ENCODE data around the gene TNRC6B.

TNRC6B gene

DNA sequence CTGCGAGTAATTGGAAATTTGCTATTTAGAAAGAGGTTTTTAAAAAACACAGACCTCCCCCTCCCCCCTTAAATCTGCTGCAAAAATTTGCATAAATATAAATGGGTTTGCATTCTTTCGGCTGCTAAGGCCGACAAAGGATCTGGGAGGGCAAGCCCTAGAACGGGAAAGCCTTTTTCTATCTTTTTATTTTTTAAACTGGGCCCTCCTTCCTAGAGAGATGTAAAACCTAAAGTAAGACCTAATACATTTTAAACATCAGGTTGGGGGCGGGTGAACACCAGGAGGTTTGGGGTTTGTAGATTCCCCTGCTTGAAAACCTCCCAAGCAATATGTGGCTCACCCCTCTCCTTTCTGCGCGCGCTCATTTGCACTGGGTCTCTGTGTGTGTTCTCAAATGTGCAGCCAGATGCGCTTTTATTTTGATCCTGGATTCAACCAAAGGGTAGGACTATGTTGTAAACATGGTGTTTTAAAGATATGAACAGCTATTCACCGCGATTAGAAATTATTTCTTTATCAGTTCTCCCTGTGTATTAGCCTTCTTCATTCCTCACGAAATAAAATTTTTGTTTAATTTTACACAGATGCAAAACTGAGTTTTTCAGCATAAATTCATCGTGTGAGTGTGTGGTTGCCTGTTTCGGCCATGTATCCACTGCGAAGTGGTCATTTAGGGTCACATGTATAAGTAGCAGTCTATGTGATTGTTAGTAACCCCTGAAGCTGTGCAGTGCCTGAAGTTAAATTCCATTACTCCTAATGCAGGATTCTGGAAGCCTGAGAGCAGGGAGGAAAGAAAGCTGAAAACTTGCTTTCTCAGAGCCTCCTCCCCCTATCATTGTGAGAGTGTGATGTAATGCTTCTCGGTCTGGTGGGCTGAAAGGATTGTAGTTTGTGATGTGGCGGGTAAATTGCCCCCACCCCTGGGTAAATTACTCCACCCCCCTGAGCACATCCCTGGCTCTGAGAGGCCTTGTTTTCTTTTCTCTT is 988 bp downstream of the TNRC6B start:
- H2BK120ac ChIP-seq (ENCODE audit: low read depth, low read length), result peak overlapping the region; percentile 74
- H4K8ac ChIP-seq (ENCODE audit: low read length), result no peak overlapping the region
- peak overlapping the region; percentile 79 for H3K4me2 ChIP-seq (ENCODE audit: low read length, poor library complexity, severe bottlenecking)
- WGBS, result 0% methylated on average over 6 of the region's 17 CpGs
- H3K14ac ChIP-seq (ENCODE audit: low read length in 2 of 2), result no peak overlapping the region
- H3K18ac ChIP-seq (ENCODE audit: low read depth in 1 of 2, low read length in 2 of 2), result peak overlapping the region; percentile 37 to 67
- peak; percentile 81 for DNase-seq
- H3K36me3 ChIP-seq (ENCODE audit: control insufficient read depth in 1 of 2, insufficient read depth in 2 of 2, low read depth in 1 of 2, low read length in 2 of 2), result no peaks in the 10 kb centered on the region
- no peak overlapping the region for H2BK12ac ChIP-seq (ENCODE audit: low read length in 2 of 2)
- H3K4me3 ChIP-seq (ENCODE audit: insufficient read depth in 1 of 2, low read depth in 1 of 2, low read length in 2 of 2), result peak overlapping the region; percentile 53 to 94
- no peak overlapping the region for H2AFZ ChIP-seq (ENCODE audit: low read depth, low read length)
- H3K27ac ChIP-seq (ENCODE audit: low read length, poor library complexity, severe bottlenecking), result peak overlapping the region; percentile 80
- H3K4me1 ChIP-seq (ENCODE audit: control insufficient read depth, insufficient read depth, low read depth, low read length), result peaks cover 13% of the 10 kb centered on the region
- H4K91ac ChIP-seq (ENCODE audit: low read length), result no peak overlapping the region
- H3K4ac ChIP-seq (ENCODE audit: low read depth in 1 of 2, low read length in 2 of 2), result no peak overlapping the region
- H2AK5ac ChIP-seq (ENCODE audit: low read length, severe bottlenecking), result no peak overlapping the region
- H3K23ac ChIP-seq (ENCODE audit: low read length in 2 of 2), result no peak overlapping the region
- peak overlapping the region; percentile 83 for H2BK5ac ChIP-seq (ENCODE audit: low read depth, low read length, poor library complexity, severe bottlenecking)
- peak overlapping the region; percentile 99 for H3K9ac ChIP-seq (ENCODE audit: low read length)
- no peaks in the 10 kb centered on the region for H3K27me3 ChIP-seq (ENCODE audit: control insufficient read depth in 1 of 2, insufficient read depth in 1 of 2, low read length in 2 of 2)
- no peak overlapping the region for H2BK15ac ChIP-seq (ENCODE audit: low read depth, poor library complexity, severe bottlenecking)
- H3K9me3 ChIP-seq (ENCODE audit: control insufficient read depth, low read length), result no peaks in the 10 kb centered on the region
- no peaks in the 10 kb centered on the region for H3K79me1 ChIP-seq (replicated peaks; ENCODE audit: low read length, poor library complexity, severe bottlenecking)

DNA sequence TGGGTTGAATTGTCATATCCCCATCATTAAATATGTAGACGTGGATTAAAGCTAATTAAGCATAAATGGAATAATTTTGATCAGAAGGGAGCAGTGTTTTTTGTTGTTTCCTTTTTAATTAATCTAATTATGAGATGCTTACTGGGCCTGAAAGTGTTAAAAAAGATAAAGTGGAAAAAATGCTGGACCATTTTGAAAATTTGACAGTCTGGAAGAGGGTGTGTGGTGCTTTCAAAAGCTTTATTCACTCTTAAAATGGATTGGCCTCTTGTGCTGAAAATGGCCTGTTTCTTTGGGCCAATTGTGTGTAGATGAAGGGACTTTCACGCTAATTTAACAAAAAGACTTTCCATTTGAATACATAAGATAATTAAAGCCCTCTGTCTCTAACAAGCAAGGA is 1.8 kb downstream of the TNRC6B start:
- Histone ChIP-seq H3K14ac (ENCODE audit: low read length in 2 of 2) (no peak overlapping the region), H2BK5ac (ENCODE audit: low read depth, low read length, poor library complexity, severe bottlenecking) (no peak overlapping the region), H3K4me1 (ENCODE audit: control insufficient read depth, insufficient read depth, low read depth, low read length) (peaks cover 13% of the 10 kb centered on the region), H3K9ac (ENCODE audit: low read length) (peak overlapping the region; percentile 99), H3K4ac (ENCODE audit: low read depth in 1 of 2, low read length in 2 of 2) (no peak overlapping the region), H2AFZ (ENCODE audit: low read depth, low read length) (no peak overlapping the region), H3K36me3 (ENCODE audit: control insufficient read depth in 1 of 2, insufficient read depth in 2 of 2, low read depth in 1 of 2, low read length in 2 of 2) (no peaks in the 10 kb centered on the region), H3K4me2 (ENCODE audit: low read length, poor library complexity, severe bottlenecking) (peak overlapping the region; percentile 35), H3K27me3 (ENCODE audit: control insufficient read depth in 1 of 2, insufficient read depth in 1 of 2, low read length in 2 of 2) (no peaks in the 10 kb centered on the region), H2BK120ac (ENCODE audit: low read depth, low read length) (no peak overlapping the region), H3K27ac (ENCODE audit: low read length, poor library complexity, severe bottlenecking) (peak overlapping the region; percentile 30), H3K23ac (ENCODE audit: low read length in 2 of 2) (no peak overlapping the region), H4K8ac (ENCODE audit: low read length) (no peak overlapping the region), H3K4me3 (ENCODE audit: insufficient read depth in 1 of 2, low read depth in 1 of 2, low read length in 2 of 2) (peak overlapping the region in 1 of 2 experiments; percentile 94), H3K79me1 (replicated peaks; ENCODE audit: low read length, poor library complexity, severe bottlenecking) (no peaks in the 10 kb centered on the region), H3K9me3 (ENCODE audit: control insufficient read depth, low read length) (no peaks in the 10 kb centered on the region), H2BK15ac (ENCODE audit: low read depth, poor library complexity, severe bottlenecking) (no peak overlapping the region), H4K91ac (ENCODE audit: low read length) (no peak overlapping the region), H2BK12ac (ENCODE audit: low read length in 2 of 2) (no peak overlapping the region), H3K18ac (ENCODE audit: low read depth in 1 of 2, low read length in 2 of 2) (no peak overlapping the region), H2AK5ac (ENCODE audit: low read length, severe bottlenecking) (no peak overlapping the region)
- no peak for DNase-seq
- 7% methylated on average over 1 of the region's 2 CpGs for WGBS

DNA sequence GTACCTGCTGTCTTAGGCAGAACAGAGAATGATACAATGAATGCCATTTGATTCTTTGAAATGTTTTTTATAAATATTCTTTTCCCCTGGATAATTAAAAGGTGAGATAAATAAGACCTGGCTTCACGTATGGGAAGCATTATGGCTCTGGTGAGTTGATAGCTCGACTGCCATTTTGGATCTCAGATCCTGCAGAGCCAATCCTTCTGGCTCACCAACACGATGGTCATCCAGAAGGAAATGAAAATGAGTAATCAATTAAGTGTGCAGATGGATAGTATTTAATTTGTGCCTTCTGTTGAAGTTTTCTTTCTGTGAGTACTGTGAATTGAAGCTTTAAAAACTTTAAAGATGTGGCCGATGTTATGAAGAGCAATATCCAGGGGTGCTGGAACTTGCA is 2.7 kb downstream of the TNRC6B start:
- DNase-seq, result no peak
- H4K8ac ChIP-seq (ENCODE audit: low read length), result no peak overlapping the region
- H3K4ac ChIP-seq (ENCODE audit: low read depth in 1 of 2, low read length in 2 of 2), result no peak overlapping the region
- H3K4me3 ChIP-seq (ENCODE audit: insufficient read depth in 1 of 2, low read depth in 1 of 2, low read length in 2 of 2), result peak overlapping the region in 1 of 2 experiments; percentile 94
- no peak overlapping the region for H3K27ac ChIP-seq (ENCODE audit: low read length, poor library complexity, severe bottlenecking)
- no peak overlapping the region for H2BK5ac ChIP-seq (ENCODE audit: low read depth, low read length, poor library complexity, severe bottlenecking)
- no peak overlapping the region for H2AFZ ChIP-seq (ENCODE audit: low read depth, low read length)
- no peaks in the 10 kb centered on the region for H3K79me1 ChIP-seq (replicated peaks; ENCODE audit: low read length, poor library complexity, severe bottlenecking)
- peak overlapping the region; percentile 25 for H3K4me2 ChIP-seq (ENCODE audit: low read length, poor library complexity, severe bottlenecking)
- no peak overlapping the region for H2AK5ac ChIP-seq (ENCODE audit: low read length, severe bottlenecking)
- no peak overlapping the region for H2BK120ac ChIP-seq (ENCODE audit: low read depth, low read length)
- no peak overlapping the region for H2BK12ac ChIP-seq (ENCODE audit: low read length in 2 of 2)
- no peak overlapping the region for H4K91ac ChIP-seq (ENCODE audit: low read length)
- H3K9me3 ChIP-seq (ENCODE audit: control insufficient read depth, low read length), result no peaks in the 10 kb centered on the region
- H3K27me3 ChIP-seq (ENCODE audit: control insufficient read depth in 1 of 2, insufficient read depth in 1 of 2, low read length in 2 of 2), result no peaks in the 10 kb centered on the region
- peaks cover 13% of the 10 kb centered on the region for H3K4me1 ChIP-seq (ENCODE audit: control insufficient read depth, insufficient read depth, low read depth, low read length)
- H3K9ac ChIP-seq (ENCODE audit: low read length), result peak overlapping the region; percentile 99
- H3K36me3 ChIP-seq (ENCODE audit: control insufficient read depth in 1 of 2, insufficient read depth in 2 of 2, low read depth in 1 of 2, low read length in 2 of 2), result no peaks in the 10 kb centered on the region
- 70% methylated on average over 4 of the region's 4 CpGs for WGBS
- H3K14ac ChIP-seq (ENCODE audit: low read length in 2 of 2), result no peak overlapping the region
- no peak overlapping the region for H3K18ac ChIP-seq (ENCODE audit: low read depth in 1 of 2, low read length in 2 of 2)
- no peak overlapping the region for H3K23ac ChIP-seq (ENCODE audit: low read length in 2 of 2)
- no peak overlapping the region for H2BK15ac ChIP-seq (ENCODE audit: low read depth, poor library complexity, severe bottlenecking)

DNA sequence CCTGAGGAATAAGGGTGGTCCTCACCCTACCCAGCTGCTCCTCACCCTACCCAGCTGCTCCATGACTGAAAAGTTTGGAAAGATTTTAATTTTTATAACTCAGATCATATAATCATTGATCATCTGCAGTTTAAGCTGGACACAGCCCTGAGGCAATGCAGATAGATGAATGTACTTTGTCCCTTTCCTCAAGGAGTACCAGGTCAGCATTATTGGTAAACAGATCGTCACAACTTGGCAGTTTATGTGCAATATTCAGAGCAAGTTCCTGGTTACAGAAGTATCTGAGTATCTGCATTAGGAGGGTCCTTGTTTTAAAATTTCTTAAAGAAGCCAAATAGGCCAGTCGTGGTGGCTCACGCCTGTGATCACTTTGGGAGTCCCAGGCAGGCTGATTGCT is 3.6 kb downstream of the TNRC6B start:
- Histone ChIP-seq H2AK5ac (ENCODE audit: low read length, severe bottlenecking) (no peak overlapping the region), H3K9me3 (ENCODE audit: control insufficient read depth, low read length) (no peaks in the 10 kb centered on the region), H3K27me3 (ENCODE audit: control insufficient read depth in 1 of 2, insufficient read depth in 1 of 2, low read length in 2 of 2) (no peaks in the 10 kb centered on the region), H2BK15ac (ENCODE audit: low read depth, poor library complexity, severe bottlenecking) (no peak overlapping the region), H3K36me3 (ENCODE audit: control insufficient read depth in 1 of 2, insufficient read depth in 2 of 2, low read depth in 1 of 2, low read length in 2 of 2) (no peaks in the 10 kb centered on the region), H2BK120ac (ENCODE audit: low read depth, low read length) (no peak overlapping the region), H3K9ac (ENCODE audit: low read length) (peak overlapping the region; percentile 99), H2AFZ (ENCODE audit: low read depth, low read length) (no peak overlapping the region), H4K8ac (ENCODE audit: low read length) (no peak overlapping the region), H4K91ac (ENCODE audit: low read length) (no peak overlapping the region), H2BK5ac (ENCODE audit: low read depth, low read length, poor library complexity, severe bottlenecking) (no peak overlapping the region), H3K4ac (ENCODE audit: low read depth in 1 of 2, low read length in 2 of 2) (no peak overlapping the region), H3K4me2 (ENCODE audit: low read length, poor library complexity, severe bottlenecking) (no peak overlapping the region), H3K23ac (ENCODE audit: low read length in 2 of 2) (no peak overlapping the region), H3K4me3 (ENCODE audit: insufficient read depth in 1 of 2, low read depth in 1 of 2, low read length in 2 of 2) (peak overlapping the region in 1 of 2 experiments; percentile 94), H2BK12ac (ENCODE audit: low read length in 2 of 2) (no peak overlapping the region), H3K27ac (ENCODE audit: low read length, poor library complexity, severe bottlenecking) (no peak overlapping the region), H3K4me1 (ENCODE audit: control insufficient read depth, insufficient read depth, low read depth, low read length) (peaks cover 12% of the 10 kb centered on the region), H3K14ac (ENCODE audit: low read length in 2 of 2) (no peak overlapping the region), H3K79me1 (replicated peaks; ENCODE audit: low read length, poor library complexity, severe bottlenecking) (no peaks in the 10 kb centered on the region), H3K18ac (ENCODE audit: low read depth in 1 of 2, low read length in 2 of 2) (no peak overlapping the region)
- 72% methylated on average over 3 of the region's 3 CpGs for WGBS
- peak; percentile 10 for DNase-seq

All from mesenchymal stem cell (in vitro differentiated cells and primary cell).